OCI-LY3 (cell line): ENCODE measurements around the gene MYO9A.

Experiments used
- H2AFZ ChIP-seq: fragments of 200-600, 300-600 bp; shearing (Covaris generic); 2 replicates; pipeline ENCODE4 v1.6.0; 2014; ENCODE audit warnings: antibody characterized with exemption, low read depth, low read length
- H3K27ac ChIP-seq: fragments of 200-600, 300-600 bp; sonication (generic); 2 replicates; pipeline ENCODE4 v1.5.1; 2014; ENCODE audit warnings: mild to moderate bottlenecking, low read length, moderate library complexity, mixed read lengths
- H3K27me3 ChIP-seq: fragments of 200-600, 300-600 bp; sonication (generic); 2 replicates; pipeline ENCODE4 v1.6.1; 2014; ENCODE audit warnings: low read depth, low read length, mixed read lengths
- H3K36me3 ChIP-seq: fragments of 200-600, 300-600 bp; sonication (generic); replicated peaks from 2 replicates; pipeline ENCODE3; 2014; ENCODE audit warnings: low read depth, low read length, mixed read lengths
- H3K4me1 ChIP-seq: fragments of 300-600, 200-600 bp; sonication (generic); 2 replicates; pipeline ENCODE4 v1.6.1; 2014; ENCODE audit warnings: low read length, mixed read lengths
- H3K4me2 ChIP-seq: fragments of 200-600, 300-600 bp; sonication (generic); 2 replicates; pipeline ENCODE4 v1.6.1; 2014; ENCODE audit warnings: low read length, mixed read lengths
- H3K4me3 ChIP-seq: fragments of 300-600, 200-600 bp; sonication (generic); 2 replicates; pipeline ENCODE4 v1.5.1; 2014; ENCODE audit warnings: antibody characterized with exemption, mild to moderate bottlenecking, low read length, moderate library complexity
- H3K79me2 ChIP-seq: fragments of 300-600, 200-600 bp; shearing (Covaris generic); 2 replicates; pipeline ENCODE4 v1.6.1; 2014; ENCODE audit warnings: mild to moderate bottlenecking, low read length, mixed read lengths
- H3K9ac ChIP-seq: fragments of 300-600, 200-600 bp; shearing (Covaris generic); 2 replicates; pipeline ENCODE4 v1.6.0; 2014; ENCODE audit warnings: mild to moderate bottlenecking, low read length, moderate library complexity
- H3K9me3 ChIP-seq: fragments of 200-600, 300-600 bp; shearing (Covaris generic); 2 replicates; pipeline ENCODE4 v1.6.1; 2014; ENCODE audit warnings: low read length, mixed read lengths; ENCODE audit not compliant: insufficient read depth
- H4K20me1 ChIP-seq: fragments of 200-600, 300-600 bp; sonication (generic); 2 replicates; pipeline ENCODE4 v1.6.1; 2016; ENCODE audit warnings: low read length, mixed read lengths; ENCODE audit not compliant: insufficient read depth
- CTCF ChIP-seq: fragments of 200-600, 300-600 bp; sonication (generic); IDR thresholded peaks from 2 replicates; pipeline ENCODE4 v1.5.1; 2014; ENCODE audit warnings: antibody characterized with exemption, low read length, low read depth
- EZH2phosphoT487 ChIP-seq: fragments of 200-600 bp; shearing (Covaris generic); IDR thresholded peaks from 2 replicates; pipeline ENCODE4 v1.6.1; 2018; ENCODE audit warnings: antibody characterized with exemption, mixed run types, low read depth

MYO9A gene

GRCh38 chr15:71775856-71776255 lies 342.1 kb downstream of the MYO9A start:
- Histone ChIP-seq H3K4me2 (no peak overlapping the region), H3K27me3 (no peaks in the 10 kb centered on the region), H2AFZ (no peak overlapping the region), H3K9ac (no peak overlapping the region), H3K9me3 (no peaks in the 10 kb centered on the region), H3K27ac (no peak overlapping the region), H3K4me1 (peaks cover 37% of the 10 kb centered on the region), H4K20me1 (no peaks in the 10 kb centered on the region), H3K79me2 (no peaks in the 10 kb centered on the region), H3K4me3 (no peak overlapping the region), H3K36me3 (no peaks in the 10 kb centered on the region)
- TF ChIP-seq EZH2phosphoT487 (no peak), CTCF (no peak)

- H3K27ac ChIP-seq, result no peak overlapping the region
- H3K4me2 ChIP-seq, result no peak overlapping the region
- no peaks in the 10 kb centered on the region for H3K79me2 ChIP-seq
- H3K27me3 ChIP-seq, result no peaks in the 10 kb centered on the region
- H3K36me3 ChIP-seq, result no peaks in the 10 kb centered on the region
- no peak overlapping the region for H2AFZ ChIP-seq
- peaks cover 24% of the 10 kb centered on the region for H3K4me1 ChIP-seq
- no peak overlapping the region for H3K4me3 ChIP-seq
- no peaks in the 10 kb centered on the region for H3K9me3 ChIP-seq
- TF ChIP-seq EZH2phosphoT487, result no peak
- no peak for TF ChIP-seq CTCF
- no peaks in the 10 kb centered on the region for H4K20me1 ChIP-seq
- no peak overlapping the region for H3K9ac ChIP-seq
These were observed 344.6 kb downstream of the MYO9A start for GRCh38 chr15:71773206-71773859.
